IMR-90 (cell line): Measurements from ENCODE around the gene ZSCAN31. TPM values are rescaled to one million over a fixed set of nuclear protein-coding genes. Genes with fewer than 3 reads are reported as not detected.

ENCODE experiments used
- ATAC-seq: fragments of 200-7000 bp; cut with Tn5 transposase; 2 replicates; pipeline ENCODE4 v1.9.1; 2020; ENCODE audit warnings: low read depth, mild to moderate bottlenecking, moderate library complexity
- BruUV-seq: library from RNA; stranded (reverse); fragments of 400-500 nt; replicated peaks from 2 replicates; lab custom pipeline; 2021; lab: Mats Ljungman, UMichigan
- CTCF ChIA-PET: fragments of 300-600 bp; formaldehyde crosslinking; extraction: SDS; loops from one replicate; lab custom pipeline; 2021; ENCODE audit warnings: antibody characterized with exemption; lab: Yijun Ruan, JAX
- POLR2A ChIA-PET: fragments of 300-600 bp; sonication (Branson Sonifier 250); formaldehyde crosslinking; loops from one replicate; lab custom pipeline; 2022; ENCODE audit warnings: antibody characterized with exemption; ENCODE audit not compliant: unreplicated experiment; lab: Charles Lee
- DNase-seq: peaks from one replicate; pipeline ENCODE4 v3.0.0; 2013
- H2AFZ ChIP-seq: replicated peaks from 2 replicates; pipeline ENCODE3; 2013; ENCODE audit warnings: low read length, mild to moderate bottlenecking; ENCODE audit not compliant: poor library complexity
- H2AK5ac ChIP-seq: 2 replicates; pipeline ENCODE4 v1.6.1; 2013; ENCODE audit warnings: low read depth, low read length, inconsistent platforms
- H2AK9ac ChIP-seq: replicated peaks from 2 replicates; pipeline ENCODE3; 2013; ENCODE audit warnings: mild to moderate bottlenecking, low read depth, low read length, moderate library complexity; ENCODE audit not compliant: poor library complexity
- H2BK120ac ChIP-seq: 2 replicates; pipeline ENCODE4 v1.6.1; 2013; ENCODE audit warnings: low read depth, low read length, inconsistent platforms
- H2BK15ac ChIP-seq: 3 replicates; pipeline ENCODE4 v1.6.1; 2013; ENCODE audit warnings: low read depth, low read length, inconsistent platforms
- H2BK20ac ChIP-seq: 2 replicates; pipeline ENCODE4 v1.6.1; 2013; ENCODE audit warnings: low read depth, mild to moderate bottlenecking, inconsistent platforms, low read length, moderate library complexity
- H2BK5ac ChIP-seq: 2 replicates; pipeline ENCODE4 v1.6.1; 2013; ENCODE audit warnings: mild to moderate bottlenecking, low read depth, low read length, inconsistent platforms; ENCODE audit not compliant: poor library complexity, severe bottlenecking
- H3K14ac ChIP-seq: replicated peaks from 2 replicates; pipeline ENCODE4 v1.6.1; 2013; ENCODE audit warnings: low read depth, low read length, inconsistent platforms
- H3K18ac ChIP-seq: 2 replicates; pipeline ENCODE4 v1.6.1; 2013; ENCODE audit warnings: low read depth, low read length, control low read depth
- H3K23ac ChIP-seq: 2 replicates; pipeline ENCODE4 v1.6.1; 2013; ENCODE audit warnings: low read depth, low read length, inconsistent platforms
- H3K27ac ChIP-seq: 2 replicates; pipeline ENCODE4 v1.5.1; 2013; ENCODE audit warnings: mild to moderate bottlenecking, control low read depth, low read length; ENCODE audit not compliant: insufficient read depth
- H3K27me3 ChIP-seq: 2 replicates; pipeline ENCODE4 v1.6.1; 2013; ENCODE audit warnings: low read length; ENCODE audit not compliant: control insufficient read depth, insufficient read depth
- H3K36me3 ChIP-seq: 2 replicates; pipeline ENCODE4 v1.6.1; 2013; ENCODE audit warnings: low read length, mixed read lengths; ENCODE audit not compliant: control insufficient read depth, insufficient read depth
- H3K4ac ChIP-seq: 2 replicates; pipeline ENCODE4 v1.6.1; 2013; ENCODE audit warnings: low read depth, low read length, inconsistent platforms
- H3K4me1 ChIP-seq: 2 replicates; pipeline ENCODE4 v1.6.1; 2013; ENCODE audit warnings: low read length, mixed read lengths; ENCODE audit not compliant: control insufficient read depth, insufficient read depth
- H3K4me2 ChIP-seq: 2 replicates; pipeline ENCODE4 v1.6.1; 2013; ENCODE audit warnings: low read depth, mild to moderate bottlenecking, control low read depth, low read length, moderate library complexity
- H3K4me3 ChIP-seq: 2 replicates; pipeline ENCODE4 v1.5.1; 2013; ENCODE audit warnings: low read depth, mild to moderate bottlenecking, control low read depth, low read length, moderate library complexity; ENCODE audit not compliant: insufficient read depth
- H3K56ac ChIP-seq: 2 replicates; pipeline ENCODE4 v1.6.1; 2013; ENCODE audit warnings: low read length, inconsistent platforms; ENCODE audit not compliant: insufficient read depth; ENCODE audit errors: extremely low read depth
- H3K79me1 ChIP-seq, 2 experiments: 2 replicates each; pipeline ENCODE4 v1.6.1; 2013; ENCODE audit warnings: low read length in 2 of 2, inconsistent platforms in 1 of 2, low read depth in 1 of 2
- H3K9ac ChIP-seq: 2 replicates; pipeline ENCODE4 v1.6.1; 2013; ENCODE audit warnings: low read depth, low read length, control low read depth
- H3K9me1 ChIP-seq: 2 replicates; pipeline ENCODE4 v1.6.1; 2013; ENCODE audit warnings: low read length, inconsistent platforms; ENCODE audit not compliant: insufficient read depth
- H3K9me3 ChIP-seq: 2 replicates; pipeline ENCODE4 v1.6.1; 2013; ENCODE audit warnings: low read length; ENCODE audit not compliant: control insufficient read depth, insufficient read depth
- H4K20me1 ChIP-seq: 2 replicates; pipeline ENCODE4 v1.6.1; 2013; ENCODE audit warnings: low read length, inconsistent platforms; ENCODE audit not compliant: insufficient read depth
- H4K5ac ChIP-seq: 2 replicates; pipeline ENCODE4 v1.6.1; 2013; ENCODE audit warnings: mild to moderate bottlenecking, low read depth, low read length, control low read depth
- H4K8ac ChIP-seq, 2 experiments: 2 replicates each; pipeline ENCODE4 v1.6.1; 2013; ENCODE audit warnings: low read depth in 2 of 2, low read length in 2 of 2, control low read depth in 1 of 2, inconsistent platforms in 1 of 2
- H4K91ac ChIP-seq: 2 replicates; pipeline ENCODE4 v1.6.1; 2013; ENCODE audit warnings: low read depth, low read length, inconsistent platforms; ENCODE audit not compliant: insufficient read depth
- FOS ChIP-seq: fragments of 150-350 bp; IDR thresholded peaks from 2 replicates; pipeline ENCODE4 v1.6.1; 2016; ENCODE audit warnings: low read depth, low read length
- MAZ ChIP-seq: IDR thresholded peaks from 2 replicates; pipeline ENCODE4 v1.6.1; 2012; ENCODE audit warnings: low read depth, mild to moderate bottlenecking, low read length, improper control_type of control experiment, moderate library complexity, borderline replicate concordance
- RAD21 ChIP-seq: IDR thresholded peaks from 2 replicates; pipeline ENCODE4 v1.6.1; 2012; ENCODE audit warnings: low read length, improper control_type of control experiment
- USF2 ChIP-seq: fragments of 150-350 bp; IDR thresholded peaks from 2 replicates; pipeline ENCODE4 v1.6.1; 2017; ENCODE audit warnings: mild to moderate bottlenecking, antibody characterized with exemption, low read length, low read depth
- WGBS, 2 experiments: methylation state at CpG; one replicate each; pipeline versions ENCODE4 v1.1.5 to v1.1.7; 2013; ENCODE audit warnings: missing lambda C conversion rate in 2 of 2; ENCODE audit not compliant: insufficient read length in 1 of 2; ENCODE audit errors: extremely low coverage in 2 of 2; 5-methylcytosine and 5-hydroxymethylcytosine counted together
- dilution Hi-C: fragments of 300-500 bp; cut with HindIII; formaldehyde crosslinking; loops from one replicate; pipeline ENCODE4 v1.14.3; 2018; ENCODE audit warnings: low sequenced_read_pairs; ENCODE audit not compliant: unreplicated experiment
- in situ Hi-C: fragments of 300-500 bp; cut with MboI; formaldehyde crosslinking; loops from 3 replicates; pipeline ENCODE4 v1.14.3; 2019; ENCODE audit warnings: low sequenced_read_pairs, inconsistent platforms, mixed read lengths
- intact Hi-C: fragments of 100-400 bp; cut with micrococcal nuclease; formaldehyde crosslinking; loops from 2 replicates; pipeline ENCODE4 v1.10.0; 2022
- polyA plus RNA-seq, 3 experiments: library from polyadenylated mRNA; depleted of rRNA; stranded (reverse); fragments of >200 nt; gene quantifications; 2 replicates each; pipeline ENCODE4 v1.2.3, GENCODE V29; 2012; ENCODE audit warnings: low replicate concordance in 1 of 3
- total RNA-seq: library from RNA; depleted of rRNA; stranded (reverse); fragments of >200 nt; gene quantifications from 2 replicates; pipeline ENCODE4 v1.2.3, GENCODE V29; 2012

ZSCAN31 gene
- total and polyA plus RNA-seq, 2 of the 4 experiments (the other 2 are of a cell fraction), result 1.4 to 4.7 TPM

DNA sequence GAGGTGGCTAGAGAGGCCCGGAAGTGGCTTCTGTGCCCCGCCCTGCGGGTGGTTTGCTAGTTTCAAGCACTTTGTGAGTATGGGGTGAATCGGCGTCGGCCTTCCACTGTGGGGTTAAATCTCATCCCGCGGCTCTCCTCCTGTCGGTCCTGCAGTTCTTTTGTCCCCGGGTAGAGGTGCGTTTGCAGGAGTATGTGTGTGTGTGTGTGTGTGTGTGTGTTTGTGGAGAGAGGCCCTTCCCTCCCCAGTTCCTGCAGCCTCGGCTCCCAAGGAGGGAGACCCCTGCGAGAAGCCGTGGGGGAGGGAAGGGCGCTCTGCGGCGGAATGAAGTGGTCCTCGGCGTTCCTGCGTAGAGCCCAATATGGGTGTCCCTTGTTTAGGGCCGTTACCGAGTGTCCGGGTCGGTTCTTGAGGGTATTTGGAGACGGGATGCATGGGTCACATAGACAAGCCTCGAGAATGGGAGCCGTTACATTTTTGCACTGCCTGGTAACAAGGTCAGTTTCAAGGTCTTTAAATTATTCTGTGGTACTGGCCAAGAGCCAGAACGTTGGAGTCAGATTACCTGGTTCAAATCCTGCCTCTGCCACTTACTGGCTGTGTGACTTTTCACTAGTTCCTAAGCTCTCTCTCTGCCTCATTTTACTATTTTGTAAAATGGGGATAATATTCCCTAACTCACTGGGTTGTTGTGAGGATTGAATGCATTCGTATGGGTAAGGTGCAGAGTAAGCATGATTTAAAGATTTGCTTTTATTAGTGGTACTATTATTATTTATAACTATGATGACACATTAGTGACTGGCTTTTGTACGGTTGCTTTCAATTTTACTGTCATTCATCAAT lies 14.2 kb upstream of the ZSCAN31 start, which contains the start of gene ZKSCAN3:
ZKSCAN3 (plus strand) TSS at position 56 of the 846 bp plus-strand sequence. CDS start 9,640 bp downstream, outside the sequence.
- Histone ChIP-seq H3K4me2 (peak within 1 kb of the TSS; percentile 98), H3K4me1 (peaks cover 5% of the 10 kb centered on the region), H3K56ac (peak within 1 kb of the TSS; percentile 93), H2AK5ac (peak within 1 kb of the TSS; percentile 88), H3K14ac (peak within 1 kb of the TSS; percentile 96), H3K79me1 (peaks cover 26 to 38% of the 10 kb centered on the region in 2 experiments), H3K18ac (peak within 1 kb of the TSS; percentile 78), H2AK9ac (peak within 1 kb of the TSS; percentile 98), H3K4me3 (peak within 1 kb of the TSS; percentile 99), H4K8ac (peak within 1 kb of the TSS; percentile 90 to 97), H3K27ac (peak within 1 kb of the TSS; percentile 96), H2BK15ac (0 out of 3 replicates have a peak within 1 kb of the TSS, but pooled peaks have one; percentile 12), H3K4ac (peak within 1 kb of the TSS; percentile 93), H2BK5ac (peak within 1 kb of the TSS; percentile 83), H2BK20ac (no peak within 1 kb of the TSS), H2BK120ac (peak within 1 kb of the TSS; percentile 83), H3K9me1 (peaks cover 8% of the 10 kb centered on the region; the same call in 1 of the 2 replicates), H3K23ac (peak within 1 kb of the TSS; percentile 95), H3K27me3 (peaks cover 15% of the 10 kb centered on the region), H3K36me3 (no peaks in the 10 kb centered on the region), H2AFZ (peak within 1 kb of the TSS; percentile 100), H3K9me3 (no peaks in the 10 kb centered on the region), H4K20me1 (no peaks in the 10 kb centered on the region), H3K9ac (peak within 1 kb of the TSS; percentile 99), H4K5ac (peak within 1 kb of the TSS; percentile 94), H4K91ac (peak within 1 kb of the TSS; percentile 79)
- ChIA-PET POLR2A (interaction anchor here (0.6 kb wide), 1 partner anchor 98 kb away, joined by 3 read pairs; the partner anchor contains the start of gene ZKSCAN4), CTCF (interaction anchor here (1.0 kb wide), 1 partner anchor 33 kb away, joined by 3 read pairs; no protein-coding TSS in a partner anchor)
- WGBS, 2 experiments, result 0% methylated on average over 4 of the region's 30 CpGs; no CpG with 5 or more reads in 1 of the 2 experiments
- TSS peak; percentile 48 for BruUV-seq
- dilution Hi-C loops (no loop called here), in situ Hi-C loops (no loop called here), intact Hi-C loops (loop anchor here (1.0 kb wide), 1 partner anchor 14 kb away; the partner anchor contains the start of gene ZSCAN31)
- TF ChIP-seq FOS, result no peak
- peak; percentile 26; the same call in 1 of the 2 replicates for TF ChIP-seq MAZ
- TF ChIP-seq RAD21, result no peak; the same call in 1 of the 2 replicates
- TF ChIP-seq USF2, result no peak
- ATAC-seq (peak; percentile 100), DNase-seq (peak; percentile 73)
